ENCODE data around the gene SPECC1. TPM values are rescaled to one million over a fixed set of nuclear protein-coding genes. Genes with fewer than 3 reads are reported as not detected.
"Not testable (repeated sequence)": the region's sequence is repeated elsewhere in the genome, so short reads cannot be mapped to it uniquely, and the experiment has no call there.

The SPECC1 gene
- total RNA-seq, 1 donor from 2014 or later = 13.6 TPM

GRCh38 chr17:20037286-20037685, 28.1 kb downstream of the SPECC1 start:
- not testable (repeated sequence) for H3K9me3 ChIP-seq (ENCODE audit: control insufficient read depth in 3 of 3, low read length in 3 of 3); H3K36me3 ChIP-seq (ENCODE audit: control insufficient read depth in 3 of 3, insufficient read depth in 3 of 3, low read length in 3 of 3); H3K9ac ChIP-seq (ENCODE audit: low read depth in 1 of 3, low read length in 3 of 3); H3K4me3 ChIP-seq (ENCODE audit: low read length in 3 of 3); H3K4me1 ChIP-seq (ENCODE audit: control insufficient read depth in 3 of 3, insufficient read depth in 3 of 3, low read length in 3 of 3); H3K27ac ChIP-seq (ENCODE audit: low read depth, low read length); H3K27me3 ChIP-seq (ENCODE audit: control insufficient read depth in 3 of 3, insufficient read depth in 3 of 3, low read length in 3 of 3)

DNA sequence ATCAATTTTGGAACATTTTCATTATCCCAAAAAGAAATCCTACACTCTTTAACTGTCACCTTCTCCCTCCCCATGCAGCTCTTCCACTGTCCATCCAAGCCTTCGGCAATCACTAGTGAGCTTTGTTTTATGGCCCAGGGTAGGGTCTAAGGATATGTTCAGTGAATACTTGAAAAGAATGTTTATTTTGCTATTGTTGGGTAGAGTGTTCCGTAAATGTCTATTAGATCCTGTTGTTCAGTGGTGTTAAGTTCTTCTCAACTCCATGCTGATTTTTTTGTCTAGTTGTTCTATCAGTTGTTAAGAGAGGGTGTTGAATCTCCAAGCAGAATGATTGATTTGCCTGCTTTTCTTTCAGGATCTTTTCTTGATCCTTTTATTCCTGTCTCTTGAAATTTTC, 29.9 kb downstream of the SPECC1 start:
- Histone ChIP-seq H3K9me3 (ENCODE audit: control insufficient read depth in 3 of 3, low read length in 3 of 3) (no peaks in the 10 kb centered on the region), H3K27ac (ENCODE audit: low read depth, low read length) (no peak overlapping the region), H3K4me1 (ENCODE audit: control insufficient read depth in 3 of 3, insufficient read depth in 3 of 3, low read length in 3 of 3) (no peaks in the 10 kb centered on the region), H3K4me3 (ENCODE audit: low read length in 3 of 3) (no peak overlapping the region), H3K27me3 (ENCODE audit: control insufficient read depth in 3 of 3, insufficient read depth in 3 of 3, low read length in 3 of 3) (no peaks in the 10 kb centered on the region), H3K36me3 (ENCODE audit: control insufficient read depth in 3 of 3, insufficient read depth in 3 of 3, low read length in 3 of 3) (no peaks in the 10 kb centered on the region), H3K9ac (ENCODE audit: low read depth in 1 of 3, low read length in 3 of 3) (no peak overlapping the region)

- no peaks in the 10 kb centered on the region for H3K36me3 ChIP-seq (ENCODE audit: control insufficient read depth in 3 of 3, insufficient read depth in 3 of 3, low read length in 3 of 3)
- H3K4me3 ChIP-seq (ENCODE audit: low read length in 3 of 3) = no peak overlapping the region
- no peak overlapping the region for H3K9ac ChIP-seq (ENCODE audit: low read depth in 1 of 3, low read length in 3 of 3)
- no peak overlapping the region for H3K27ac ChIP-seq (ENCODE audit: low read depth, low read length)
- H3K4me1 ChIP-seq (ENCODE audit: control insufficient read depth in 3 of 3, insufficient read depth in 3 of 3, low read length in 3 of 3) = no peaks in the 10 kb centered on the region
- no peaks in the 10 kb centered on the region for H3K9me3 ChIP-seq (ENCODE audit: control insufficient read depth in 3 of 3, low read length in 3 of 3)
- no peaks in the 10 kb centered on the region for H3K27me3 ChIP-seq (ENCODE audit: control insufficient read depth in 3 of 3, insufficient read depth in 3 of 3, low read length in 3 of 3)
Measured at GRCh38 chr17:20040216-20040615, 31.1 kb downstream of the SPECC1 start.

- H3K9me3 ChIP-seq (ENCODE audit: control insufficient read depth in 3 of 3, low read length in 3 of 3) = no peaks in the 10 kb centered on the region
- H3K4me3 ChIP-seq (ENCODE audit: low read length in 3 of 3) = no peak overlapping the region
- no peak overlapping the region for H3K27ac ChIP-seq (ENCODE audit: low read depth, low read length)
- no peaks in the 10 kb centered on the region for H3K4me1 ChIP-seq (ENCODE audit: control insufficient read depth in 3 of 3, insufficient read depth in 3 of 3, low read length in 3 of 3)
- H3K27me3 ChIP-seq (ENCODE audit: control insufficient read depth in 3 of 3, insufficient read depth in 3 of 3, low read length in 3 of 3) = no peaks in the 10 kb centered on the region
- H3K9ac ChIP-seq (ENCODE audit: low read depth in 1 of 3, low read length in 3 of 3) = no peak overlapping the region
- H3K36me3 ChIP-seq (ENCODE audit: control insufficient read depth in 3 of 3, insufficient read depth in 3 of 3, low read length in 3 of 3) = no peaks in the 10 kb centered on the region
Measured at GRCh38 chr17:20043021-20043420, 33.9 kb downstream of the SPECC1 start.

GRCh38 chr17:20045476-20045875, 36.3 kb downstream of the SPECC1 start:
- Histone ChIP-seq H3K4me1 (ENCODE audit: control insufficient read depth in 3 of 3, insufficient read depth in 3 of 3, low read length in 3 of 3) (no peaks in the 10 kb centered on the region), H3K27me3 (ENCODE audit: control insufficient read depth in 3 of 3, insufficient read depth in 3 of 3, low read length in 3 of 3) (no peaks in the 10 kb centered on the region), H3K9me3 (ENCODE audit: control insufficient read depth in 3 of 3, low read length in 3 of 3) (no peaks in the 10 kb centered on the region), H3K36me3 (ENCODE audit: control insufficient read depth in 3 of 3, insufficient read depth in 3 of 3, low read length in 3 of 3) (no peaks in the 10 kb centered on the region), H3K27ac (ENCODE audit: low read depth, low read length) (no peak overlapping the region), H3K9ac (ENCODE audit: low read depth in 1 of 3, low read length in 3 of 3) (no peak overlapping the region), H3K4me3 (ENCODE audit: low read length in 3 of 3) (no peak overlapping the region)

DNA sequence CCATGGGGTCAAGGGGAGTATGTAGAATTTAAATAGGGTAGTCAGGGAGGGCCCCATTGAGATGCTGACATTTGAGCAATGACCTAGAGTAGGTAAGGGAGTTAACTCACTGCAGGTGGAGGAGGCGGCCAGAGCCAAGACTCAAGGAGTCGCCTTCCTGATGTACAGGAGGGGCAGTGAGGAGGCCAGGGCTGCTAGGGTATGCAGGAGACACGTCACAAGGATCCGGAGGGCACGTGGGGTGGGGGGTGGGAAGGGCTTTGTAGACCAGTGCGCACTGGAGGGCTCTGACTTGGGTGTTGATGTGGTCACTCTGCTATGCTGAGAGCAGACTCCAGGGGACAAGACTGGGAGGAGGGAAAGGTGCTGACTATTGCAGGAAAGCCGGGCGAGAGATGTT, 37.5 kb downstream of the SPECC1 start:
- Histone ChIP-seq H3K9me3 (ENCODE audit: control insufficient read depth in 3 of 3, low read length in 3 of 3) (no peaks in the 10 kb centered on the region), H3K4me3 (ENCODE audit: low read length in 3 of 3) (no peak overlapping the region), H3K9ac (ENCODE audit: low read depth in 1 of 3, low read length in 3 of 3) (no peak overlapping the region), H3K27me3 (ENCODE audit: control insufficient read depth in 3 of 3, insufficient read depth in 3 of 3, low read length in 3 of 3) (no peaks in the 10 kb centered on the region), H3K4me1 (ENCODE audit: control insufficient read depth in 3 of 3, insufficient read depth in 3 of 3, low read length in 3 of 3) (no peaks in the 10 kb centered on the region), H3K27ac (ENCODE audit: low read depth, low read length) (no peak overlapping the region), H3K36me3 (ENCODE audit: control insufficient read depth in 3 of 3, insufficient read depth in 3 of 3, low read length in 3 of 3) (no peaks in the 10 kb centered on the region)

- no peak overlapping the region for H3K27ac ChIP-seq (ENCODE audit: low read depth, low read length)
- no peaks in the 10 kb centered on the region for H3K27me3 ChIP-seq (ENCODE audit: control insufficient read depth in 3 of 3, insufficient read depth in 3 of 3, low read length in 3 of 3)
- H3K9me3 ChIP-seq (ENCODE audit: control insufficient read depth in 3 of 3, low read length in 3 of 3) = peaks cover 3 to 4% (median 4%) of the 10 kb centered on the region in 3 donors
- H3K36me3 ChIP-seq (ENCODE audit: control insufficient read depth in 3 of 3, insufficient read depth in 3 of 3, low read length in 3 of 3) = no peaks in the 10 kb centered on the region
- H3K4me3 ChIP-seq (ENCODE audit: low read length in 3 of 3) = no peak overlapping the region
- no peaks in the 10 kb centered on the region for H3K4me1 ChIP-seq (ENCODE audit: control insufficient read depth in 3 of 3, insufficient read depth in 3 of 3, low read length in 3 of 3)
- no peak overlapping the region for H3K9ac ChIP-seq (ENCODE audit: low read depth in 1 of 3, low read length in 3 of 3)
Measured at GRCh38 chr17:20051624-20052023, 42.5 kb downstream of the SPECC1 start.

DNA sequence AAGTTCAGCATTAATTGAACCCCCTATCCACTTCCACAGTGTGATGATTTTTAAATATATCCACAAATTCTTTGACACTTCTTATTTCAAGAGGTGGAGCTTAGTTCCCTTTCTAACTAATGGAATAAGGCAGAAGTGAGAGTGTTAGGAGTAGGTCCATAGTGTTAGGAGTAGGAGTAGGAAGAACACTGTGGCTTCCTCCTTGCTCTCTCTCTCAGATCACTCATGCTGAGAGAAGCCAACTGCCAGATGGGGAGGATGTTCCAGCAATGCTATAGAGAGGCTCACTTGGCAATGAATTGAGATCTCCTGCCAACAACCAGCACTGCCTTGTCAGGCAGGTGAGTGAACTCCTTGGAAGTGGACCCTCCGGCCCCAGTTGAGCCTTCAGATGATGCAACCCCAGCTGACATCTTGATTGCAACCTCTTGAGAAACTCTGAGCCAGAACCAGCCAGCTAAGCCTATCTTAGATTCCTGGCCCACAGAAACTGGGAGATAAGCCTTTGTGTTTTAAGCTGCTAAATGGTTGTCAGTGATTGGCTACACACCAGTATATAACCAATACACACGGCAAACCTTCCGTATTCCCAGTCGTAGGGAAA, 44.3 kb downstream of the SPECC1 start:
- Histone ChIP-seq H3K4me3 (ENCODE audit: low read length in 3 of 3) (no peak overlapping the region), H3K36me3 (ENCODE audit: control insufficient read depth in 3 of 3, insufficient read depth in 3 of 3, low read length in 3 of 3) (no peaks in the 10 kb centered on the region), H3K27ac (ENCODE audit: low read depth, low read length) (no peak overlapping the region), H3K9me3 (ENCODE audit: control insufficient read depth in 3 of 3, low read length in 3 of 3) (peaks cover 3 to 4% (median 4%) of the 10 kb centered on the region in 3 donors), H3K27me3 (ENCODE audit: control insufficient read depth in 3 of 3, insufficient read depth in 3 of 3, low read length in 3 of 3) (no peaks in the 10 kb centered on the region), H3K9ac (ENCODE audit: low read depth in 1 of 3, low read length in 3 of 3) (no peak overlapping the region), H3K4me1 (ENCODE audit: control insufficient read depth in 3 of 3, insufficient read depth in 3 of 3, low read length in 3 of 3) (no peaks in the 10 kb centered on the region)

- Histone ChIP-seq H3K4me3 (ENCODE audit: low read length in 3 of 3) (no peak overlapping the region), H3K27me3 (ENCODE audit: control insufficient read depth in 3 of 3, insufficient read depth in 3 of 3, low read length in 3 of 3) (no peaks in the 10 kb centered on the region), H3K27ac (ENCODE audit: low read depth, low read length) (no peak overlapping the region), H3K36me3 (ENCODE audit: control insufficient read depth in 3 of 3, insufficient read depth in 3 of 3, low read length in 3 of 3) (no peaks in the 10 kb centered on the region), H3K4me1 (ENCODE audit: control insufficient read depth in 3 of 3, insufficient read depth in 3 of 3, low read length in 3 of 3) (peaks cover 6 to 13% (median 7%) of the 10 kb centered on the region in 3 donors), H3K9me3 (ENCODE audit: control insufficient read depth in 3 of 3, low read length in 3 of 3) (no peaks in the 10 kb centered on the region), H3K9ac (ENCODE audit: low read depth in 1 of 3, low read length in 3 of 3) (no peak overlapping the region)
Measured at GRCh38 chr17:20059728-20060188, 50.6 kb downstream of the SPECC1 start.

DNA sequence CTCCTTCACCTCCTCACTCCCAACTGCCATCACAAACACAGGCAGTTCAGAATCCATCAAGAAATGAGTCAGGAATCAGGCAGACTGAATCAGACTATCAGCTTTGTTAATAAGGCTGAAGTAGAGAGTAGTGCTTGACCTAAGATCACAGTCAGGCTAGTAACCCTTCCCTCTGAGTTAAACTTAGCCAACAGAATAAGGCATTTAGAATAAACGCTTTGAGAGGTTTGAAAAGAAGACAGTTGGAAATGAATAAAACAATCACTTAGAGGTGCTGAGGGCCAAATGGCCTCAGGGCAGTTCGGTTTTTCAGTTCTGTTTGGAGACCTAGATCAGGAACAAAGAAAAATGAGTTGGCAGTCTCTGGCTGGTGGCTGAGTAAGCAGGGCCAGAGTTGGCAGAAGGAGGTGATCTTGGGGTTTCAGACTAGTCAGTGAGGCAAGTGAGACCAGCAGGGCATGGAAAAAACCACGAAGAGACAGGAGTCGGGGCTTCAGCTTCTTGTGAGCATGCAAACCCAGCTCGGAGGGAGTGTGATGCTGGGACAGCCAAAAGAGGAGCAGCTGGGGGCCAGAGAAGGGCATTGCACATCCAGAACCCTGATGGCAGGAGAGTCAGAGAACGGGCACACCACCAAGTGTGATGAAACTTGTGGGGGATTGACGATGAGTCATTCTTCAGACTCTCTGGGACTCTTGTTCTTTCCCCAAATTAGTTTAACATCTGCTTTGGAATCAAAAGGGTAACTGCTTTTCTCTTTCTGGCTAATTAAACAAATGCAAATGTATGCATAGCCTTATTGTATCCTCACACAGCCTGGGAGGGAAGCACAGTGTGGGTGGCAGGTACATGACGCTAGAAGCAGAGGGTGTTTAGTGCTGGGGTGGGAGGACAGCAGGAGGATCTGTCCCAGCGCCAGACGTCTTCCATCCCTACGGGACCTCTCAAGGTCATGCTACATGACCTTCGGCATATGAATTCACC, 54.8 kb downstream of the SPECC1 start:
- Histone ChIP-seq H3K4me1 (ENCODE audit: control insufficient read depth in 3 of 3, insufficient read depth in 3 of 3, low read length in 3 of 3) (peaks cover 6 to 17% (median 7%) of the 10 kb centered on the region in 3 donors), H3K9me3 (ENCODE audit: control insufficient read depth in 3 of 3, low read length in 3 of 3) (no peaks in the 10 kb centered on the region), H3K4me3 (ENCODE audit: low read length in 3 of 3) (peak overlapping the region in 1 of 3 donors; percentile 30), H3K36me3 (ENCODE audit: control insufficient read depth in 3 of 3, insufficient read depth in 3 of 3, low read length in 3 of 3) (no peaks in the 10 kb centered on the region), H3K27ac (ENCODE audit: low read depth, low read length) (peak overlapping the region; percentile 70), H3K9ac (ENCODE audit: low read depth in 1 of 3, low read length in 3 of 3) (peak overlapping the region in 1 of 3 donors; percentile 21), H3K27me3 (ENCODE audit: control insufficient read depth in 3 of 3, insufficient read depth in 3 of 3, low read length in 3 of 3) (no peaks in the 10 kb centered on the region)

All from skeletal muscle tissue (tissue), 4 donors.